GM15510 (cell line): ENCODE results near the gene NAXE.

Source experiments
- POLR2A ChIP-seq: IDR thresholded peaks from 3 replicates; pipeline ENCODE4 v1.6.1; 2011; ENCODE audit warnings: borderline replicate concordance; ENCODE audit not compliant: insufficient read length; ENCODE audit errors: extremely low read depth

NAXE gene

DNA sequence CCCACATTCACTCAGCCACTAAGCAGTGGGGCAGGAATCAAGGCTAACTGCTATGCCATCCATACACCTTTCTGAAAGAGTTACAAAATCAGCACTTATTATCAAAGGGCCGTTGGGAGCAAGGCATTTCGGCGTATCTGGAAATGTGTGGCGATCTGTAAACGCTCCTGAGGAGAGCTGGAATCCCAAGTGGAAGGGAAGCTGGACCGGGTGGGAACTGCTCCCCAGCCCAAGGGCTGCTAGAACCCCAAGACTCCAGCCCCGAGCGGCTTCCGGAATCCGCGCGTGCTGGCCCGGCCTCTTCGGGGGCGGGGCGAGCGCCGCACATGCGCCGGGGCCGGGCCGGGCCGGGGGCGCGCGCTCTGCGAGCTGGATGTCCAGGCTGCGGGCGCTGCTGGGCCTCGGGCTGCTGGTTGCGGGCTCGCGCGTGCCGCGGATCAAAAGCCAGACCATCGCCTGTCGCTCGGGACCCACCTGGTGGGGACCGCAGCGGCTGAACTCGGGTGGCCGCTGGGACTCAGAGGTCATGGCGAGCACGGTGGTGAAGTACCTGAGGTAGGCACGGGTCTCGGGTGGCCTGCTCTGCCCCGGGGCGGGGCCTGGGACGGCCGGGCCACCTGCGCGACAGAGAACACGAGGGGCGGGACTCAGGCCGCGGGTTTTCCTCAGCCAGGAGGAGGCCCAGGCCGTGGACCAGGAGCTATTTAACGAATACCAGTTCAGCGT lies at the start of gene NAXE:
NAXE (plus strand) TSS at position 345 of the 726 bp plus-strand sequence; CDS start at position 374, 29 bp downstream.
- peak; percentile 93 for TF ChIP-seq POLR2A

DNA sequence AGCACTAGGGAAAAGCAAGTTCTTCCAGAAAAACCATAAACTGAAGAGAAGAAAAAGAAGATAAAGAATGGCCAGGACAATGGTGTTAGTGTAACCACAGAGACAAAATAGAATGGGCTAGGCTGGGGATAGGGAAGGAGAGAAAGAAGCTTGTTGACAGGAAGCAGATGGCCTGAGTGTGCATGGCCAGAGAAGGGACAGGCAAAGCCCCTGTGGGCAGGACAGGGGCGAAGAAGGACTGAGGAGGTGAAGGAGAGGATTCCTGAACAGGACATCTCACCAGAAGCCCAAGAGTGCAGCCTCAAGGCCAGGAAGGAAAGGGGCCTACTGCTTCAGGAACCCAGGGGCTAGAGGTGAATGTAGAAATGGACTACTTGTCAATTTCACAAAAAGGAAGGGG lies 48.5 kb upstream of the NAXE start:
- no peak for TF ChIP-seq POLR2A

DNA sequence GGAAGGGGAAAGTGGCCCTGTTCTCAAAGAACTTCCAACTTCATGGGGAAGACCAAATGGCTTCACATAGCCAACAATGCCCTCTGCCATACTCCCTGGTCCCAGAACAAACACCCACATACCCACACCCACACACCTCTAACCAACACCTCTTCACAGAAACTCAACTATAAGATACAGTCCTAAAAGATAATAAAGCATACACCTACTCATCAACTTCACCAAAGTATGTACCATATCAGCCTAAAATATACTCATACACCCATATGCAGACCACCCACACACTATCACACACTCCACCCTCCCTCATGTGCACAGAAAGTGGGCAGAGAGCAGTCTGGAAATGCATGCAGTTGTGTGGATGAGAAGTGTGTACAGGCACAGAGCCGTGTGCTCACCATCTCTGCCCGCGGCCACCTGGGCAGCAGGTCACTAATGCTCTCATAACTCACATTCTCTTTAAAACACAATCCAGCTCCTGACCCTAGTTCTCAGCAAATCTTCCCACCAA lies 46.9 kb upstream of the NAXE start:
- TF ChIP-seq POLR2A, result no peak

DNA sequence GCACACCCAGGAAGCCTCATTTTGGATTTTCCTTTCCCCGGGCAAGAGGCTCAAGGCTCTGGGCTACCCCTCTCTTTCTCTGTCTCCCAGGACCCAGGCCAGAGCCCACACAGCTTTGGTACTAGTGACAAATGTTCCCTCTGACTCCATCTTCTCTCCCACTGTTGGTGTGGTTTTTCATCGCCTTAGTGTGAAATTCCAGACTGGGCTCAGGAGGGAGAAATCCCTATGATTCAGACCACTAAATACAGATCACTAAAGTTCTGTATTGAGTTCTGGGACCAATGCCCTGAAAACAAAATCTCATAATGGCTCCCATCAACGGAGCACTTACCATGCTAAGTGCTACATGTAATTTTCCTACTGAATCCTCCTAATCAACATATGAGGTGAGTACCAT lies 45.3 kb upstream of the NAXE start:
- TF ChIP-seq POLR2A, result no peak

DNA sequence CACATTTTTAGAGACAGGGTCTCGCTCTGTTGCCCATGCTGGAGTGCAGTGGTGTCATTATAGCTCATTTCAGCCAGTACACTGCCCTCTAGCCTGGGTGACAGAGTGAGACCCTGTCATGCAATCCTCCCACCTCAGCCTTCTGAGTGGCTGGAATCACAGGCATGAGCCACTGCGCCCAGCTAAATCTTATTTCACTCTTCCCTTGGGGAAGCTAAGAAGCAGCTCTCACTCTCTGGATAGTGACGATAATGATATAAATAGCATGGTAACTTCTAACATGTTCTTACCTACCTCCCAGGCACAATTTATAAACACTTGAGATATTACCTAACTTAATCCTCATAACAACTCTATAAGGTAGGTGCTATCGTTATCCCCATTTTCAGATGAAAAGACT lies 44.1 kb upstream of the NAXE start:
- TF ChIP-seq POLR2A, result no peak

DNA sequence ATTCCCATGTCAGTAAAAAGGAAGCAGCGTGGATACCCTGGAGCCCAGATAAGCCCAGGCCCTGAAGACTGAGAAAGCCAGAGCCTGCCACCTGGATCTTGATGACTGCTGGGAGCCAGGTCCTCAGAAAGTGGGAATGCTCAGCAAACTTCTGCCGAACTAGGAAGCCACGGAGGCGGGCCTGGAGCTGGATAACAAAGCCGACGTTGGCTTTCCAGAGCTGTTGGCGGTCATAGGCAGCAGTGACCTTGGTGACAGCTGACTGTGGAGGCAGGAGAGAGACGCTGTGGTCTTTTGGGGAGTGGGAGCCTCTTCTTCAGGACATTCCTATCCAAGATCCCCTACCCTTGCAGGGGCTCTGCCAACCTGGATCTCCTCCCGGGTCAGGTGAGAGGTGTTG lies 43.6 kb upstream of the NAXE start:
- TF ChIP-seq POLR2A, result no peak

DNA sequence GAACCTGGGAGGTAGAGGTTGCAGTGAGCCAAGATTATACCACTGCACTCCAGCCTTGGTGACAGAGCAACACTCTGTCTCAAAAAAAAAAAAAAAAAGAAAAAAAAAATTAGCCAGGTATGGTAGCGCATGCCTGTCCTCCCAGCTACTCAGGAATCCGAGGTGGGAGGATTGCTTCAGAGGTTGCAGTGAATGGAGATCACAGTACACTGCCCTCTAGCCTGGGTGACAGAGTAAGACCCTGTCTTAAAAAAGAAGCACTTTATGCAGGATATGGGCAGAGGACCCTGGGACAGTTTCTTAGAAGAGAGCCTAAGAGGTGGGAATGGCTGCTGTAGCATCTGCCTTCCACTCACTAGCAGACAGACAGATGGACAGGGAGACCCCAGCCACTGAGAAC lies 42.2 kb upstream of the NAXE start:
- TF ChIP-seq POLR2A, result no peak

DNA sequence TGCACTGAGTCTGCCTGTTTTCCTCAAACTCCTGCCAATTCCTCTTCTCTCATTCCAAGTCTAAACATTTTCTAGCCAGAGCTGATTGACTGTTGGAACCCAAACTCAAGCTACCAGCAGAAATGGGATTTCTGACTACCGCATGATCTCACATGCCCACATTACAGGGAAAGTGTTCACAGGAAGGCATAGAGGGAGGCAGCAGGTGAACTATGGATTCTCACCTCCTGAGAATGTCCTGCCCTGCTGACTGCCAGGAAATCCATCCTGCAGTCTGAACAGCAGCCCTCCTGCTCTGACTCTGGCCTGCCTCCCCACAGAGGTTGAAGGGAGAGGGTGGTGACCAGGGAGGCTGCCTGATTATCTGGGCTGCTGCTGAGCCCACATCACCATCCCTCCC lies 41.7 kb upstream of the NAXE start:
- TF ChIP-seq POLR2A, result no peak

DNA sequence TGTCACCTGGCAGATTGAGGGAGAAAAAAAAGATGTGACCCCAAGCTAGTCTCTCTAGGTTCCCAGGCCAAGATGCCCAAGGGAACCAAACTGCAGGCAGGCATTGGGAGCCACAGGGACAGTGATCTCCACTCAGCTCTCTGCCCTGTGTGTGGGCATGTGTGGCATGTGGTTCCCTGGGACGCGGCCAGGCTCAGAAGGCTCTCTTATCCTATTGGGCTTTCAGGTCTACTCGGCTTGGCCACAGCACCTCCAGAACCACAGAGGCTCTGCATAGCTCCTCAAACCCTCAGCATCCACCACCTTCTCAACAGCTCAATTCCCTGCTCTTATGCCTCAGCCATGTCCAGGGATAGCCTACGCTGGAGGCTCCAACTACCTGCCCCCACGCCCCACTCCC lies 41.2 kb upstream of the NAXE start:
- no peak for TF ChIP-seq POLR2A

DNA sequence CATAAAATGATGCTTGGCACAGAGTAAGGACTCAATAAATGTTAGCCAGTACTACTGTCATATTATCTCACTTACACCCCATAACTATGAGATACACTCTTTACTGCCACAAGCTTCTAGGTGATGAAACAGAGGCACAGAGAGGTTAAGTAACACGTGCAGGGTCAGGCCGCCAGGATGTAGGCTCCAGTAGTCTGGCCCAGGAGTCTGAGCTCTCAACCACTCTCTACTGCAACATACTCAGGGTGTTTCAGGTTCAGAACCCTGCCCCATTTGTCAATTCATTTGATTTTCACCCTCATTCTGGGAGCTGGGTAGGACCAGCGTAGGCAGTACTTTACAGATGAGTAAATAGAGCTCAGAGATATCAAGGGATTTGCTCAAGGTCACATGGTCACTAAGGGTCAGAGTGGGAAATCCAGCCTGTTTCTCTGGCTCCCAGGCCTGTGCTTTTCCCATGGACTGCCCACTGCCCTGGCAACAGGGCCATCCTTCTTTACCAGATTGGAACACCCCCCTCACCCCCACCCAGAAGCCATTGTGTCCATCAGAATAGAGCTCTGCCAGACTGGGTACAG lies 40.4 kb upstream of the NAXE start:
- TF ChIP-seq POLR2A, result no peak

DNA sequence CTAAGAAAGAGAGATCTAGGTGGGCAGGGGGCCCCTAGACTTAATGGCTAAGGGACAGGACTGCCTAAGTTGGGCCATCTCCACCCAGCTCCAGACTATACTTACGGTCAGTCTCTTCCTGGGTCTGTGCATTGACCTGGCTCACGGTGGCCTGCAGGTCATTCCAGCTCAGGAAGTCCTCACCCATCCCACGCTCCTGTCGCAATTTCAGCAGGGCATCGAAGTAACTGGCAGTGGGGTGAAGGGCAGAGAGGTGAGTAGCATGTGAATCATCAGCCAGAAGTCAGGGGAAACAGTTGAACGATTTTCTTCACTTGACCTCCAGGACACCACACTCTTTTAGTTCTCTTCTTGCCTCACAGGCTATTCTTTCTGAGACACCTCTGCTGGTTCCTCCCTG lies 39.7 kb upstream of the NAXE start:
- TF ChIP-seq POLR2A, result no peak

DNA sequence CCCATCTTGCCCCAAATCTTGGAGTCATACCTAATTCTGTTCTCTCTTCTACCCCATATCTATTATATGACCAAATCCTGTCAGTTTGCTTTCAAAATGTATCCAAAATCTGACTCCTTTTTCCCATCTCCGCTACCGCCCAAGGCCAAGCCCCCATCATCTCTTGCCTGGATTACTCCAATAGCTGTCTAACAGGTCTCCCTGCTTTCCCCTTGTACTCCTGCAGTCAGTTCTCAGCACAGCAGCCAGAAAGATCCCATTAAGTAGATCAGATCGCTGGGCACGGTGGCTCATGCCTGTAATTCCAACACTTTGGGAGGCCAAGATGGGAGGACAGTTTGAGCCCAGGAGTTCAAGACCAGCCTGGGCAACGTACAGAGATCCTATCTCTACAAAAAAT lies 39.1 kb upstream of the NAXE start:
- no peak for TF ChIP-seq POLR2A

DNA sequence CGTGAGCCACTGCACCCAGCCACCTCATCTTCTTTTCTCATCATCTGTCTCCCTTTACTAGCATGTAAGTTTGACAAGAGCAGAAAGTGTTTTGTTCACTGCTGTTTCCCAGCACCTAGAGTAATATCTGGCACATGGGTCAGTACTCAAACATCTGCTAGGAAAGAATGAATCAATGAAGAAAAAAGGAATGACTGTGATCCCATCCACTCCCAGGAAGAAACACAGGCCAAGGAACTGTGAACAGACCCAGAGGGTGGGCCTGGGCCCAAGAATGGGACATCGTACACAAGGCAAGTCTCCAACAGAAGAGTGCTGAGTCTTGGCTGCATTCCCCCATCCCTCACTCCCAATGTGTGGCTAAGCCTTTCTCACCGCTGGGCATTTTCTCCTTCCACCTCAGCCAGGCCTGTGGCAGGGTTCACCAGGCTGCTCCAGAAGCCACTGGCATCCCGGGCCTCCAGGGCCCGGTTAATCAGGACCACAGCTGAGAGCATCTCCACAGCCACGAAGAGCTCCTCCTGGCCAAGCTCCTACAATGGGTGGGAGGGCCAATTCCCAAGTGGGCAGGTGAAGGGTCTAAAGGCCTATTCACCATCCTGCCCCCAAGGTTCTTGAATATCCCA lies 37.6 kb upstream of the NAXE start:
- no peak for TF ChIP-seq POLR2A

DNA sequence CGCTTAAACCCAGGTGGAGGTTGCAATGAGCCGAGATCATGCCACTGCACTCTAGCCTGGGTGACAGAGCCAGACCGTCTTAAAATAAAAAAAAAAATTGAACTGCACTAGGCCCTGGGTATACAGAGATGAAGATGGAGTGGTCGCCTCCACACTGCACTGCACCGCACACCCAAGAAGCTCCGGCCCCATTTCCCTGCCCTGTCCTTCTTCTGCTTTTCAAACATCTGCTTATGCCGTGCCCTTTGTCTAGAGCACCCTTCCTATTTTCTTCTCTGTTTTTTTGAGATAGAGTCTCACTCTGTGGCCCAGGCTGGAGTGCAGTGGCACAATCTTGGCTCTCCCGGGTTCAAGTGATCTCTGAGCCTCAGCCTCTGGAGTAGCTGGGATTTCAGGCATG lies 36.6 kb upstream of the NAXE start:
- TF ChIP-seq POLR2A, result no peak

DNA sequence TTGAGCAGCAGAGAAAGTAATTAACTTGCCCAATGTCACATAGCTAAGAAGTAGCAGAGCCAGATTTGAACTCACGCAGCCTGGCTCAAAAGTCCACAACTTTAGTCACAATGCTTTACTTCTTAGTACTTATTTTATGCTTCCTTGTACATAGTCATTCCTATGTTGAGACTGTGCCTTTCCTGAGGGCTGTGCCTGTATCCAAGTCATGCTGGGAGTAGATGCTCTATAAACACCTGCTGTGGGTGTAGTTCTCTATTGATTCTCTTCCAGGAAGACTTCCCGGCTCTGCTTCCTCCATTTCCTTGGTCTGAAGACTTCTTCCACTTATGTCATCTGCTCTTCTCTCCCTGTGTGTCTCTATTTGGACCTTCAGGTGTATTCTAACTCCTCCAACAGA lies 35.9 kb upstream of the NAXE start:
- no peak for TF ChIP-seq POLR2A

DNA sequence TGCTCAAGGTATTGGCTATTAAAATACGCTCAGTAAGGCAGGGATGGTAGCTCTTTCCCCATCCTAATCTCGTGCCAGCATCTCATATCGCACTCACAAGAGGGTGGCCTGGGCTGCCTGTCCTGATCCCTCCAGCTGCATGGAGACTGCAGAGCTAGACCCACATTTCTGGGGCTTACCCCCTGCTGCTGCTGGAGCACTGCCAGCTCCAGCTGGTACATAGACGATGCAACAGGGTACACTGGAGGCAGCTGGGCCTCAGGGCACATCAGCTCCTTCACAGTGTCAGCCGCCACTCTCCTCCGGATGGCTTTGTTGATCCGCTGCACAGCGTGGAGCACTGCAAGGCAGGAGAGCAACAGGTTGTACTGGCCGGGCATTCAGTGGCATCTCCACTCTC lies 35.2 kb upstream of the NAXE start:
- no peak for TF ChIP-seq POLR2A

DNA sequence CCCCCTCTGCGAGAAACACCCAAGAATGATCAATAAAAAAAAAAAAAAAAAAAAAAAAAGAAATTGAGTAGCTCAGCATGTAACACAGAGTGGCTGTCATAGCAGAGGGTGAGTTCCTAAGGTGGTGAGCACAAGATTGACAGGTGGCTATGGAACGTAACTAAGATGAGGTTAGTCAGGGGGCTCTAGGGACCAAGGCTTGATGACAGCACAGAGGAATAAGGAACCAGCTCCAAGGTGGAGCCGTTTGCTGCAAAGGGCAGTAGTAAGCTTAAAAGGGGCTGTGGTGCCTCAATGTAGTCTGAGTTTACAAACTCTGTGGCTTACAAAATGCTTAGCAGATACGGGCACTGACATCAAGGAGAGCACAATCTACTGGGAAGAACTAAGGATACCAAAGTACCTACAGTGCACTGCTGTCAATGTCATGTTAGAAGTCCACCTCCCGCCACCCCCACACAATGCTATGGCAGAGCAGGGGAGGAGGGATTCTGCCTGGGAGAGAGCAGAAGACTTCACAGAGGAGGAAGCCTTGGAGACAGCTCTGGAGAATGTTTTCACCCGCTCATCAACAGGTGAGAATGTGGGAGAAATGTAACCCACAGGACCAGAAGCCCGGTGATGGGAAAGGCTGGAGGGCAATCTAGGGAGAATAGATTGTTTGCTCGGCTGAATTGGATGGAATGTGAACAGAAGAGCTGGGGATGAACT lies 32.3 kb upstream of the NAXE start:
- no peak for TF ChIP-seq POLR2A
